ENCODE data around the gene ACVRL1.

Gene ACVRL1

DNA sequence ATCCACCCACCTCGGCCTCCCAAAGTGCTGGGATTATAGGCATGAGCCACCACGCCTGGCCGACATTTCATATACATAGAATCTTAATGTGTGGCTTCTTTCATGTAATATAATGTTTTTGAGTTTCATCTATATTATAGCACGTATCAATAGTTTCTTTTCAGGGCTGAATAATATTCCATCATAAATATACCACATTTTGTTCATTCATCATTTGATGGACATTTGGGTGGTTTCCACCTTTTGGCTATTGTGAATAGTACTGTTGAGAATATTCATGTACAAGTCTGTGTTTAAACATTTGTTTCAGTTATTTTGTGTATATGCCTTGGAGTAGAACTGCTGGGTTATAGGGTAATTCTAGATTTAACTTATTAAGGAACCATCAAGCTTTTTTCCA, 56.2 kb downstream of the ACVRL1 start:
- no peak for DNase-seq (ENCODE audit: low spot score)

DNA sequence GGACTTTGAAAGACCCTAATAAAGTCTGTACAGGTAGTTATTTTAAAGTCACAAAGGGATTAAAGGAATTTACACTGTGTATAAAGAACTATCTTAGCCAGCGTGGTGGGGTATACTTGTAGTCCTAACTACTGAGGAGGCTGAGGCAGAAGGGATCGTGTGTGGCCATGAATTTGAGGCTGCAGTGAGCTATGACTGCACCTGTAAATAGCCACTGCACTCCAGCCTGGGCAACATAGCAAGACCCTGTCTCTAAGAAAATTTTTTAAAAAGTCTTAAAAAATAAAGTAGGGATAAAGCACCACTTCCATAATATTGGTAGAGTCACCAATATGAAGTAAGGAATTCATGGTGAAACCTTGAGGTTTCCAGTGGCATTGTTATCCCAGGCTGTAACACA, 62.3 kb downstream of the ACVRL1 start:
- DNase-seq (ENCODE audit: low spot score) = no peak

DNA sequence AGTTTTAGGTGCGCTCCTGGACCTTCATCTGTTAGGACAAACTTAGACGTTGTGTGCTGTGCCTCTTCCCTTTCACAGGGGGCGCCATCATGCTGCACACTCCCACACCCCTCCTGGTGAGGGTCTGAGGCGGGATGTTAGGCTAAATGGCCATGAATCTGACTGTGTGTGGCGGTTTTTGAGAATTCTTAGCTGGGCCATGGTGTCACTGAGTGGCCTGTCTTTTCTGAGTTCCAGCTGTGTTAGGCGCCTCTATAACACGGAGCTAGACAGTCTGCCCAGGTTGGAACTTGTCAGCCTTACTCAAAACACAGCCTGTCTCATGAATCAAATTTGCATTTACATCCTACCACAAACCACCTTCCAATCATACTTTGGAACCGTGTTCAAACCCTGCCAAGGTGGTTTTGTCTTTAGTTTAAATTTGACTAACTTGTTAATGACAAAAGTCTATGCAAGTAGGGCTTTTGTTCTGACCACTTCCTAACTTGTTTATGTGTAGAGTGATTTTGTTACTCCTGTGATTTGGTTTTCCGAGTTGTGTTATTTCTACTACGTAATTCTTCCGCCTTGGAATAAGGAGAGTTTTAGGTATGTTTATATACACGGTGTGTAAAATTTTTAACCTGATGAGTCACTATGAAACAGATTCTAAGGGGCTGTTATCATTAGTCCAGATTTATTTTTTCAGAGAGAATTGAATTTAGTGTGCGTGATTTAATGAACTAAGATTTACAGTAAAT, 63.8 kb downstream of the ACVRL1 start:
- DNase-seq (ENCODE audit: low spot score) = no peak

- no peak for DNase-seq (ENCODE audit: low spot score)
Observed at GRCh38 chr12:51971679-51972421, 64.5 kb downstream of the ACVRL1 start.

GRCh38 chr12:51972422-51972812, 65.1 kb downstream of the ACVRL1 start:
- DNase-seq (ENCODE audit: low spot score) = no peak

DNA sequence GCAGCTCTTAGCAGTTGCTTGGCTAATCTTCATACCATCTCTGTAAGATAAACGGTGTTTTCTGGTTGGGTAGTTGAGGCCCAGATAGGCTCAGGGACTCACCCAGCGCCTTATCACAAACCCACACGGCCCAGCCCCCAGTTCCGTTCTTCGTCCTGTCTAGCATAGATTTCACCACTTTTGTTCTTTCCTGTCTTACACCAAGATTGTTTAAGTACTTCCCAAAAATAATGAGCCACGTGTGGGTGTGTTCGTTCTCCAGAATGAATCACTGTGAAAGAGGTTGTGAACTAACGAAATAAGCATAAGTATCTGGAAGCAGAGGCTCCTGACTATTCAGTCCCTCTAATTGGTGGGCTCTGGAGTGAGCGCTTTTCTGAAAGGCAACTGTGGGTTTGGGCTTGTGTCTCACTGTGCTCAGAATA, 65.6 kb downstream of the ACVRL1 start:
- DNase-seq (ENCODE audit: low spot score) = peak; percentile 72

Data from pons (tissue), 1 donor.